HG03039 (cell line): ENCODE data around the gene SERPINB5.
"Not testable (repeated sequence)": the region's sequence is repeated elsewhere in the genome, so short reads cannot be mapped to it uniquely, and the experiment has no call there.

Experiments used
- ATAC-seq: cut with Tn5 transposase; IDR thresholded peaks from one replicate; pipeline ENCODE4 v1.9.1; 2021; ENCODE audit warnings: mild to moderate bottlenecking, moderate library complexity; ENCODE audit not compliant: unreplicated experiment

Gene SERPINB5, protein sequence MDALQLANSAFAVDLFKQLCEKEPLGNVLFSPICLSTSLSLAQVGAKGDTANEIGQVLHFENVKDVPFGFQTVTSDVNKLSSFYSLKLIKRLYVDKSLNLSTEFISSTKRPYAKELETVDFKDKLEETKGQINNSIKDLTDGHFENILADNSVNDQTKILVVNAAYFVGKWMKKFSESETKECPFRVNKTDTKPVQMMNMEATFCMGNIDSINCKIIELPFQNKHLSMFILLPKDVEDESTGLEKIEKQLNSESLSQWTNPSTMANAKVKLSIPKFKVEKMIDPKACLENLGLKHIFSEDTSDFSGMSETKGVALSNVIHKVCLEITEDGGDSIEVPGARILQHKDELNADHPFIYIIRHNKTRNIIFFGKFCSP

DNA sequence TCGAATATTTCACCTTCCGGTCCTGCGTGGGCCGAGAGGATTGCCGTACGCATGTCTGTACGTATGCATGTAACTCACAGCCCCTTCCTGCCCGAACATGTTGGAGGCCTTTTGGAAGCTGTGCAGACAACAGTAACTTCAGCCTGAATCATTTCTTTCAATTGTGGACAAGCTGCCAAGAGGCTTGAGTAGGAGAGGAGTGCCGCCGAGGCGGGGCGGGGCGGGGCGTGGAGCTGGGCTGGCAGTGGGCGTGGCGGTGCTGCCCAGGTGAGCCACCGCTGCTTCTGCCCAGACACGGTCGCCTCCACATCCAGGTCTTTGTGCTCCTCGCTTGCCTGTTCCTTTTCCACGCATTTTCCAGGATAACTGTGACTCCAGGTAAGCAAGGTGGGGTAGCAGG is at the start of gene SERPINB5:
TSS of gene SERPINB5 (plus strand) at position 291 of the 400 bp plus-strand sequence. CDS start 7,471 bp downstream, outside the sequence.
- no peak for ATAC-seq

DNA sequence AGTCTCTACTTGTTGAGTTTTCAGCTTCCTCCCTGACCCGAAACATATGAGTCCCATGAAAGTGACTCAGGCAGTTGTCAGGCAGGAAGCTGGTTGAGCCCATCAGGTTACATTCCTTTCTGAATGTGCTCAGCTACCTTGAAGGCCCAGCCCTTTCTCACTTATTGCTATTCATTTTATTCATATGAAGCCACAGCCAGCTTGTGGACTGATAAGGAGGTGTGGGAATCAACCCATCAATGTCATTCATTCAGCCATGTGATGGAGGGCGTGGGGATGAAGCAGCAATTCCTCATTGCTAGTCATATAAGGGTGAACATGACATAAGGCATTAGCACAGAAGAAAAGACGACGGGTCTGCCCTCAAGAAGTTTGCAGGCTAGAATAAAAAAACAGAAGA is 49.2 kb upstream of the SERPINB5 start:
- no peak for ATAC-seq

DNA sequence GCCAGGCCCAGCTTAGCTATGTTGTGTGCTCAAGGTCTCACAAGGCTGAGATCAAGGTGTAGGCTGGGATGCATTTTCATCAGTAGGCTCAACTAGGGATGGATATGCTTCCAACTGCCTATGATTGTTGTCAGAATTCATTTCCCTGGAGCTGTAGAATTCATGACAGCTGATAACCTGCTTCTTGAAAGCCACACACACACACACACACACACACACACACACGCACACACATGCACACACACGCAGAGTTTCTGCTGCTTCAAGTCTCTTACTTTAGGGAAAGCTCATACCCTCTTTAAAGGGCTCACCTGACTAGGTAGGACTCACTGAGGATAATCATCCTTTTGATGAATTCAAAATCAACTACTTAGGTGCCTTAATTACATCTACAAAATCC is 46.2 kb upstream of the SERPINB5 start:
- ATAC-seq = no peak

DNA sequence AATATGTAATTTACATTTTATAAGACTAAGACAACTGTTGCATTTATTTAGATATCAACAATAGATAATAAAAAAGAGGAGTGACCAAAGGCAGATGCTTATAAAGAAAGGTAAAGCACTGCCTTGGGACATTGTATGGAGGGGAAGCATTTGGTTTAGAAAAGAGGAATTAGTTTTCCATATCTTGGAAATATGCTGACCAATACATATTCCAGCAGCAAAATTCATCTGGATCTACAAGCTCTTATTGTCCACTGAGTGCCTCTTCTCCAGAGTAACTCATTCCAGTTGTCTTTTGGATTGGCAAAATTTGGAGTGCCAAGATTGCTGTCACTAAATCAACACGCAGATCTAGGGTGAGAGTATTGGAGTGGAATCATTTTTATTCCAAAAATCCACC is 45.6 kb upstream of the SERPINB5 start:
- ATAC-seq = no peak

DNA sequence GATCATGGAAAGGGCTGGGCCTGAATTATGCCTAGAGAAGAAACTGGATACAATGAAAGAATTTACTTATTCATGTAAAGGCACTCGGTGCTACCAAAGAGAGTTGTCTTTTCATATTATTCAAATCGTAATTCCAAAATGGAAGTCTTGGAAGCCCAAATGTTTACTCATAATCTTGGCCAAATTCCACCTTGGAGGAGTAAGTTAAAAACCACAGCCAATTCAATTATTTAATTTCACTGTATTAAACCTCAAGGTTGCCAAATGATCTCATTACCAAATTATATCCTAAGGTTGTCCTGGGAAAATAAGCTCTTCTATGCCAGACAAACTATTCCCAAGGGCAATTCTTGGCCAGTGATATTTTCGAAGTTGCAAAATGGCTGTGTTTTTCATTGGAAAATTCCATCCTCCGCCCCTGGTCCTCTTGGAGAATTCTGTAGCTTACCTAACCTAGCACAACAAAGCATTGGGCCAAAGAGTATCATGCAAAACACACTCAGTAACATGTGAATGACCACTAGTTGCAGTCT is 43.4 kb upstream of the SERPINB5 start:
- no peak for ATAC-seq

DNA sequence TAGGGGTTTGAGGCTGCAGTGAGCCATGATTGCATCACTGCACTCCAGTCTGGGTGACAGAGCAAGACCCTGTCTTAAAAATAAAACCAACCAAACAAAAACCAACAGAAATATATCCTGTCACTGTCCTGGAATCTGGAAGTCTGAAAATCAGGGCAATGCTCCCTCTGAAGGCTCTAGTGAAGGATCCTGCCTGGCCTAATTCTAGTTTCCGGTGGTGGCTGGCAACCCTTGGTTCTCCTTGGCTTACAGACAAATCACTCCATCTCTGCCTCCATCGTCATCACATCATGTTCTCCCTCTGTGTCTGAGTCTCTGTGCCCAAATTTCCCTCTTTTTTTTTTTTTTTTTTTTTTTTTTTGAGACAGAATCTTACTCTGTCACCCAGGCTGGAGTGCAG is 38.6 kb upstream of the SERPINB5 start:
- no peak for ATAC-seq

DNA sequence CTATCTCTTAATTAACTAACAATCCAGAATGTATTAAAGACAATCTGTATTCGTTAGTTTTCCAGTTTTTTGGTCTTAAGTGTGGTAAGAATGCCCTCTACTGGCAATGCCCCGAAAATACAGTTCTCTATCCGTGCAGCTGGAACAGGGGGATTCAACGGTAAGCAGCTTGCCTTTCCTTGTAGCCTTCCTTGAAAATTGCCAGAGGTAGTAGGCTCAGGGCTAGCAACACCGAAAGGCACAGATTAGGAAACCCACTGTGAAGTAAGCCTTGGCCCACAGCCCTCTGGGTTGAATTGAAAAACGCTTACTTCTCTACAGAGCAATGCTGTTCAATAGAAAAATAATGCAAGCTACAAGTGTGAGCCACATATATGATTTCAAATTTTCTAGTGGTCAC is 37.4 kb upstream of the SERPINB5 start:
- ATAC-seq = no peak

DNA sequence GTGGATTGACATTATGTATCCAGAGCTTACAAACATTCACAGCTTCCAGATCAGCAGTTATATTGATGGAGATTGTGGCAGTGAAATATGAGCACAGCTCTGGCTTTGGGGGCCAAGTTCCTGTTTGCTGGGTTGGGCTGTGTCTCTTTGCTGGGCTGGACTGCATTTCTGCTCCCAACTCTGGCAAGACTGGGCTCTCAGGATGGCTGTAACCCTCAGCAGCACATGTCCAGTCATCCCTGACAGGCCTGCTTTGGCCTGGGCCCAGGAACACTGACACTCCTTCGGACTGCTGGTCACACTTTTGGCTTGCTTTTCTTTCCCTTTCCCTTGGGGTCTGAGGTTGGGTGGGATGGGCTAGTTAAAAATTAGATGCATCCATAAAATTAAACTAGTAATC is 36.5 kb upstream of the SERPINB5 start:
- ATAC-seq = no peak

DNA sequence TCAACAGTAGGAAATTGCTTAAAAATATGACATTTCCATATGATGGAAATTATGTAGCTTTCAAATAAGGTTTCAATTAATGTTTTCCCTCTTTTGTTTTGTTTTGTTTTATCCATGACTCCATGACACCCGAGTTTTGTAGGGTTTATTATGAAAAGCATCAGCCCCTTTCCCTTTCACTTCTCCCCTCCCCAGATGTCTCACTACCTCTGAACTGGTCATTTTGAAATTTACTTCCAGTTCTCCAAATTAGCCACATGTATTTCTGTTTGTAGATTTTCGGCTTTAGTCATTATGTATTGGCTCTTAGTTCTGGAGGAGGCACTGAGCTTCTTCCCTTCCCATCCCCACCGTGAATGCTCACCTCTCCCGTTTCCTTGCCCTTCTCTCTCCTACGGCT is 35.9 kb upstream of the SERPINB5 start:
- ATAC-seq = no peak

DNA sequence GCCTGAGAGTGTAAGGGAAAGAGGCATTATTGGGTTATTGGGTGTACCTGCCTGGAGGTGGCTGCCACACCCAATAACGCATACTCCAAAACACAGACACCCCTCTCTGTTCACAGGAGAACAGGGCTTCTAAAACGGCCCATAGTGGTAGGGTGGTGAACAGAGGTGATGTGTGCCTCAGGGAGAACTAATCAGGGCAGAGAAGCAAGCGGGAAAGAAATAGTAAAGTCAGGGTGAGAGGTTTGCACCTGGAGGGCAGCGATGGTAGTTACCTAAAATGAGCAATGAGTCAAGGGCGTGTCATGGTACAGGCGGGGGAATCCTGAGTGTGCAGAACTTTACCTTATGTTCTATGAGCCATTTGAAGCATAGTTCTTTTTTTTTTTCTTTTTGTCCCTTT is 32.9 kb upstream of the SERPINB5 start:
- no peak for ATAC-seq

DNA sequence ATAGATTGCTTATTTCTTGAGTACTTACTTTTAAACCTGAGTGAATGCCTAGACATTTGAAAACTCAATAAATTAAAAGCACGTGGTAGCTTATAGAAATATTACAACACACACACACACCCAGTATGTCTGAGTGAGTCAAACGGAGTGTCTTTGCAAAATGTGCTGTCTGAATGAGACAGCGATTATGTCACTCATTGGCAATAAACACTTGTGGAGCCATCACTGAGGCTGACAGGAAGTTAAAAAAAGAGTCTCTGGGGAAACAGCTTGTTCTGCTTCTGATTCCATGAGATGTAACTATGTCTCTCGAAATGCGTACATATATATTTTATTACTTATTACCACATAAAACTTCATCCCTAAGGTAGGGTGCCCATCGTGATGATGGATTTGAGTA is 32.2 kb upstream of the SERPINB5 start:
- ATAC-seq = no peak

DNA sequence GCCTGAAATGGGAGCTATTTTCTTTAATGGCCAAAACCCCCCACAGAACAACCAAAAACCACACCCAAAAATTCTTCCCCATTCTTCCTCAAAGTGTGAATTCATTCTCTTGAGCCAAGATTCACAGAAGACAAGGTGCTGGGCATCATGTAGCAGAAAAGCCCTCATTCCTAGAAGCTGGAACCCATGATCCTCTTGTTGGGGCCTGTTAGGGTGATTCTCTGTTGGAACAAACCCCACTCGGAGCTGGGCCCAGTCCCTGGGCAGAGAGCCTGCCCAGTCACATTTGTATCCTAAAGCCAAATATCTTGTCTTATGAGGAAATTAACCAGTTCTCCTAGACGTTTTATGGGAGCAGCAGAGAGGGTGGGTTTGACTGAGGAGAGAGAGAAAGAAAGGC is 31.7 kb upstream of the SERPINB5 start:
- ATAC-seq = no peak

DNA sequence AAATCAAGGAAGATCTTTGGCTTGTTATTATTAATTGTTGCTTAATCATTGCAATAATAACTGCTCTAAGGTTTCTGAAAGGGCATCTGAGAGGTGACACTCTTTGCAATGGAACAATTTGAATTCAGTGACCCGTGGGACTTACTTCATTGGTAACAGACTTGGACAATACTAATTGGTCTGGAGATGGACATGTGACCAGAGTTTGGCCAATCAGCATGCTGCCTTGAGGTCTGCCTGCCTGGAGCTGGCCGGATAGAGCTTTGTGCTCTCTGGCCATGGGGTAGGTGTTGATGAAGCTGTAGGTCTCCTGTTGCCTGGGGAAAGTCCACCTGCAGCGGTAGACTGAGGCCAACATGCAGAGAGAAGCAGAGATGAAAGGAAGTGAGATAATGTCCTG is 30.5 kb upstream of the SERPINB5 start:
- no peak for ATAC-seq

DNA sequence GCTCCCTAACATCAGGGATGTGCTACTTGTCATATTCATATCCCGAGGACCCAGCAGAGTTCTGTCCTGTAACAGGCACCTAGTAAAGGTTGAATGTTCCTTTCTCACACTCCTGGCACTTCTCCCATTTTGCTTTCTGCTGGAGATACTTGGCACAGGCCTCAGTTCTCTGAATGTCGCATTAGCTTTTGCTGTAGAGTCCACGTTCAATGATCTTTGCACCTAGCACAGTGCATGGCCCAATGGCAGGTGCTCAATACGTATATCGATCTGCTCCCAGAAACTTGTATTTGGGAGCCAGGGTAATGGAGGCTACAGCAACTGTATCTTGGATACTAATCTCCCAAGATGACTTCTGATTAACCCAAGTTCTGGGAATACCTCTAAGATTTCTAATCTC is 29.7 kb upstream of the SERPINB5 start:
- ATAC-seq = no peak

DNA sequence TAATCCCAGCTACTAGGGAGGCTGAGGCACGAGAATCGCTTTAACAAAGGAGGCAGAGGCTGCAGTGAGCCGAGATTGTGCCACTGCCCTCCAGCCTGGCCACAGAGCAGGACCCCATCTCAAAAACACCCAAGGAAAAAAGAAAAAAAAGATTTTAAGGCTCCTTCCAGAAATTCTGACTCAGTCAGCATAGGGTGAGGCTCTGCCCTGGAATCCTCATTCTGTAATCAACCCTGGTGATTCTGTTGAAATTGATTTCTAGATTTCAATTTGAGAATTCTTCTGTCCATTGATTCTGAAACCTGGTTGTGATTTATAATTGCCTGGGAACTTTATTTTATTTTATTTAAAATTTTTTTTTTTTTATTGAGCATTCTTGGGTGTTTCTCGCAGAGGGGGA is 27.3 kb upstream of the SERPINB5 start:
- no peak for ATAC-seq

DNA sequence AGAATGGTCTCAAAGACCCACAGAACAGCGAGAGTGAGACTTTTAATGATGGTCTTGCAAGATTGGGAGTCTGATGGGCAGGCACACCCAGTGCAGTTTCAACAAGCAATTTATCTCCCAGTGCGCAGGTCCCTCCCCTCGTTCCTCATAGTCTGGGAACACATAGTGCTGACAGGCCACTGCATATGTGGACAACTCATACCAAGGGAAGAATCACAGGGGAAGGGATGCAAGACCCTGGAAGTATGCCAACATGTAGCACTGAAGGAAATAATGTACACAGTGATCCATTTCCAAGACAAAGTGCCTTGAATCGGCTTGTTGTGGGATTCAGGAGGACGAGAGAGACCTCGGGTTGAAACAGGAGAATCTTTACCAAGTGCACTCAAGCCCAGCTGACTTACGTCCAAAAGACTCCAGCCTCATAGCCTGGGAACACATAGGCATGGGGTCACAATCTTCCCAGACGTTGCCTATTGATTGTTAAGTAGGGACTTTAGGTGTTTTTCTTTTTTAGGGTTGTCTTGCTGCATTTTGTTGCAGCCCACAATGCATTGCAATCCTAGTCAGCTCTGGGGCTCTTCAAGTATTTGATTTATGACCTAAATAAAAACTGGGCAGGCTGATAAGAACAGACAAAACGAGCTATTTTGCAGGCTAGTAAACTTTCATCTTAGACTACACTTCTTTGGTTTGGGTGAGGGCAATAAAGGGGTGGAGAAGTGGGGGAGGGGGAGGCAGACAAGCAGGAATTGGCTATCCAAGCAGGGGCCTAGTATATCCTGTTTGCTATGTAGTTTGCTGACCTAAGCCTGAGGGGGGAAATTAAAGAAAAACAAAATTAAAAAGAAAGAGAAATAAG is 24.7 kb upstream of the SERPINB5 start:
- no peak for ATAC-seq

DNA sequence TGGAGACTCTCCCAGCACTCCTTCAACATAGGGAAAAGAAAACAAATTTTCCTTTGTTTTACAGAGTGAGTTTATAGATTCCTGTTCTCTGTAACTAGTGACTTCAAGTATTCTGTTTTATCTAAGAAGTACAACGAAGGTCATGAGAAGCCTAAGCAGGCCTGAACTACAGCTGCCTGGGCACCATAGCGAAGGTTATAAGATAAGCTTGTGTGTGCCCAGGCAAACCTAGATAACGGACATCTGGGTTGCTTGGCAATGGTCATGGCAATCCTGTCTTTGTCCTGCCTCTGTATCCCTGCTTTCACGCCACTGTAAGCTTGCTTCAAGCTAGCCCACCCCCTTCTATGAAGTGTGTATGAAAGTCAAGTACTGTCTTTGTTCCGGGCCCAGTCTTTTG is 24.0 kb upstream of the SERPINB5 start:
- not testable (repeated sequence) for ATAC-seq

DNA sequence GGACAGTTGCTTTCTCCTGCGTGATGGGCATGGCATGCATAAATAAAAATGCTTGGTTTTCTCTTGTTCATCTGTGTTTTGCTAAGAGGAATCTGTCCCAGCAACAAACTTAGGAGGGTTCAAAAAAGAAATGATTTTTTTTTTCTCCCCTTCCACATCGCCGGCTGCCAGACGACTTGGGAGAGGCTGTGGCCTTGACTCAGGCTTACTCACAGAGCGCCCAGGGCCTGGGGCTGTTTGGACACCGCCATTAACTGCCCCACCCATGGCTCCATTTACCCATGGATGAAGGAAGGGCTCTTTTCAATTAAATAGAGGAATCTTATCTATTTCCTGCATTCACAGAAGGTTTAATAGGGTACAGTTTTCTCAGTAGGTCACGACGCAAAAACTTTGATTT is 22.3 kb upstream of the SERPINB5 start:
- ATAC-seq = no peak

DNA sequence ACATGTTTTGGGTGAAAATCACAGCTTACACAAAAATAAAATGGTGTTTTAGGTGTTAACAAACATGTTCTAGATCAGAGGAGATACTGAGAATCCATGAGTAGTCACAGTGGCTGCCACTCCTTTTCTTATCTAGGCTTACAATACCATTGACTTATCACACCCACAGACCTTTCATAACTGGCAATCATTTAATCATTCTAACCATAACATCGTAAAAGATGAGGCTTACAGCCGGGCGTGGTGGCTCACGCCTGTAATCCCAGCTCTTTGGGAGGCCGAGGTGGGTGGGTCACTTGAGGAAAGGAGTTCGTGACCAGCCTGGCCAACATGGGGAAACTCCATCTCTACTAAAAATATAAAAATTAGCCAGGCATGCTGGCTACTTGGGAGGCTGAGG is 18.8 kb upstream of the SERPINB5 start:
- no peak for ATAC-seq

DNA sequence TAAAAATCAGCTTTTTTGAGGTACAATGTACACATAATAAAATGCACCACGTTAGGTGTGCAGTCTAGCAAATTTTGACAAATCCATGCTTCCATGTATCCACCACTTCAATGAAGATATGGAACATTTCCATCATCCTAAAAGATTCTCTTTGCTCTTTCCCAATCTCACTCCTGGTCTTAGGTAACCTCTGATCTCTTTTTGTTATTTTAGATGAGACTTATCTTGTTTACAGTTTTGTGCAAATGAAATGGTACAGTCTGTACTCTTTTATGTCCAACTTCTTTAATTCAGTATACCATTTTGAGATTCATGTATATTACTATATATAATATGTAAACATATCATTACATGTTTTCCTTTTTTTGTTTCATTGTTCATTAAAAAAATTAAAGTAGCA is 16.3 kb upstream of the SERPINB5 start:
- no peak for ATAC-seq

DNA sequence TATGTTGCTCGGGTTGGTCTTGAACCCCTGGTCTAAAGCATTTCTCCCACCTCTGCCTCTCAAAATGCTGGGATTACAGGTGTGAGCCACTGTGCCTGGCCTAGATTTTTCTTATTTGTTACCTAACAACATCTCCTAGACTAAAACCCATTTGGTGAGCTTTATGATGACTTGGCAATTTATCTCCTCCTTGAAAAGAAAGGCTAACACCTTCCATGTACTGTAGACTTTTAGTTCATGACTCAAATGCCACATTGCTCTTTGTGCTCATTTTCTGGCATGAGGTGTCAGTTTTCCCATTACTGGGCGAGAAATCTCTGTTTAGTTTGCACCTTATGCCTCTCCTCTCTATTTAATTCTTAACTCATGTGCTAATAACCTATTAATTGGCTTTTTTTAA is 12.3 kb upstream of the SERPINB5 start:
- ATAC-seq = no peak

DNA sequence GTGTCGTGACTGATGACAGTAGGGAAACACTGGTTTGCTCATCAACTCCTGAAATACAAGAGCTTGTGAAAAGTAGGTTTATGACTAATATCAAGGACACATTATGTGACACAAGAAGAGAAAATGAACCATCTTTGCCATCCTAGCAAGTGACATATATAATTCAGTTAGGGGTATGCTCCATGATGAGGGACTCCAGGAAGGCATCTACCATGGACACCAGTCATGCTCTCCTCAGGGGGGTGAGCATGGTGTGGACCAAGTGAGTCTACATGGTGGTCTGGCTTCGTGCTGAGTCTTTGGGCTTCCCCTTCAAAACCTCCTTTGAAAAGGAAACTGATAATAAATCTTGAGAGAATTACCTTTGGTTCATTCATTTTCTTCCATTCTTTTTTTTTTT is 11.7 kb upstream of the SERPINB5 start:
- no peak for ATAC-seq
